GM18507 (cell line): ENCODE data around the gene GRAP.
"Not testable (repeated sequence)": the region's sequence is repeated elsewhere in the genome, so short reads cannot be mapped to it uniquely, and the experiment has no call there.

Experiments used
- DNase-seq: peaks from one replicate; pipeline ENCODE4 v3.0.0; 2011; ENCODE audit warnings: low read depth; ENCODE audit not compliant: insufficient read length; ENCODE audit errors: extremely low spot score
- FAIRE-seq: peaks from 2 replicates; lab custom pipeline; 2011; peaks lifted over from hg19 to GRCh38; lab: Jason Lieb, UNC

GRAP gene

GRCh38 chr17:19044643-19045042 lies 2.1 kb downstream of the GRAP start:
- DNase-seq, FAIRE-seq: not testable (repeated sequence)

- DNase-seq, result not testable (repeated sequence)
- FAIRE-seq, result peak; percentile 98
Observed at GRCh38 chr17:19043032-19043431, 3.7 kb downstream of the GRAP start.

- DNase-seq, result not testable (repeated sequence)
- peak; percentile 9 for FAIRE-seq
Observed at GRCh38 chr17:19042369-19042768, 4.4 kb downstream of the GRAP start.

- not testable (repeated sequence) for DNase-seq
- peak; percentile 68 for FAIRE-seq
Observed at GRCh38 chr17:19041871-19042270, 4.9 kb downstream of the GRAP start.

- FAIRE-seq, result peak; percentile 86
- DNase-seq, result not testable (repeated sequence)
Observed at GRCh38 chr17:19040350-19040749, 6.4 kb downstream of the GRAP start.

GRCh38 chr17:19038730-19039129 lies 8.0 kb downstream of the GRAP start:
- peak; percentile 98 for FAIRE-seq
- DNase-seq, result not testable (repeated sequence)

- DNase-seq, FAIRE-seq: not testable (repeated sequence)
Observed at GRCh38 chr17:19038007-19038406, 8.8 kb downstream of the GRAP start.

GRCh38 chr17:19037547-19037946 lies 9.2 kb downstream of the GRAP start:
- DNase-seq, FAIRE-seq: not testable (repeated sequence)

GRCh38 chr17:19036186-19036585 lies 10.6 kb downstream of the GRAP start:
- DNase-seq, result not testable (repeated sequence)
- FAIRE-seq, result peak; percentile 95

- not testable (repeated sequence) for DNase-seq
- FAIRE-seq, result peak; percentile 98
Observed at GRCh38 chr17:19032377-19032988, 14.3 kb downstream of the GRAP start.

- not testable (repeated sequence) for FAIRE-seq, DNase-seq
Observed at GRCh38 chr17:19031729-19032128, 15.0 kb downstream of the GRAP start.

- not testable (repeated sequence) for DNase-seq, FAIRE-seq
Observed at GRCh38 chr17:19030771-19031449, 15.8 kb downstream of the GRAP start.

- not testable (repeated sequence) for FAIRE-seq, DNase-seq
Observed at GRCh38 chr17:19029740-19030139, 17.0 kb downstream of the GRAP start.

- not testable (repeated sequence) for FAIRE-seq
Observed at GRCh38 chr17:19028671-19029070, 18.1 kb downstream of the GRAP start.

GRCh38 chr17:19024101-19025078 lies 22.4 kb downstream of the GRAP start:
- FAIRE-seq, result no peak
- no peak for DNase-seq

More at GRCh38 chr17:19028671-19029070, 18.1 kb downstream of the GRAP start:
- not testable (repeated sequence) for DNase-seq

GRCh38 chr17:19023209-19023999 lies 23.4 kb downstream of the GRAP start:
- no peak for FAIRE-seq
- DNase-seq, result no peak

GRCh38 chr17:19022747-19023146 lies 24.0 kb downstream of the GRAP start:
- FAIRE-seq (no peak), DNase-seq (no peak)

GRCh38 chr17:19022128-19022527 lies 24.6 kb downstream of the GRAP start:
- no peak for FAIRE-seq
- no peak for DNase-seq

- FAIRE-seq, result no peak
- DNase-seq, result no peak
Observed at GRCh38 chr17:19021622-19022083, 25.1 kb downstream of the GRAP start.
